Loucy (cell line): Measurements from ENCODE around the gene ELMO2.

Experiments used
- EZH2phosphoT487 ChIP-seq: fragments of 200-600 bp; IDR thresholded peaks from 2 replicates; pipeline ENCODE4 v1.6.1; 2018; ENCODE audit warnings: antibody characterized with exemption, mild to moderate bottlenecking, moderate library complexity, borderline replicate concordance
- TF ChIP-seq, protein P1 (sequence below): fragments of 200-600 bp; sonication (generic); conservative IDR thresholded peaks from 2 replicates; pipeline ENCODE4 v1.5.1; 2014; ENCODE audit warnings: mild to moderate bottlenecking, antibody characterized with exemption, low read length

- TF ChIP-seq, protein P1, sequence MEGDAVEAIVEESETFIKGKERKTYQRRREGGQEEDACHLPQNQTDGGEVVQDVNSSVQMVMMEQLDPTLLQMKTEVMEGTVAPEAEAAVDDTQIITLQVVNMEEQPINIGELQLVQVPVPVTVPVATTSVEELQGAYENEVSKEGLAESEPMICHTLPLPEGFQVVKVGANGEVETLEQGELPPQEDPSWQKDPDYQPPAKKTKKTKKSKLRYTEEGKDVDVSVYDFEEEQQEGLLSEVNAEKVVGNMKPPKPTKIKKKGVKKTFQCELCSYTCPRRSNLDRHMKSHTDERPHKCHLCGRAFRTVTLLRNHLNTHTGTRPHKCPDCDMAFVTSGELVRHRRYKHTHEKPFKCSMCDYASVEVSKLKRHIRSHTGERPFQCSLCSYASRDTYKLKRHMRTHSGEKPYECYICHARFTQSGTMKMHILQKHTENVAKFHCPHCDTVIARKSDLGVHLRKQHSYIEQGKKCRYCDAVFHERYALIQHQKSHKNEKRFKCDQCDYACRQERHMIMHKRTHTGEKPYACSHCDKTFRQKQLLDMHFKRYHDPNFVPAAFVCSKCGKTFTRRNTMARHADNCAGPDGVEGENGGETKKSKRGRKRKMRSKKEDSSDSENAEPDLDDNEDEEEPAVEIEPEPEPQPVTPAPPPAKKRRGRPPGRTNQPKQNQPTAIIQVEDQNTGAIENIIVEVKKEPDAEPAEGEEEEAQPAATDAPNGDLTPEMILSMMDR, result no peak
- TF ChIP-seq EZH2phosphoT487, result no peak
These were observed 56.0 kb downstream of the ELMO2 start for GRCh38 chr20:46350201-46350985.
